DND-41 (cell line): ENCODE data around the gene LPCAT3.

Experiments
- ATAC-seq: fragments of 200-7000 bp; cut with Tn5 transposase; 3 replicates; pipeline ENCODE4 v1.9.1; 2021; ENCODE audit warnings: low read depth; ENCODE audit not compliant: insufficient read depth
- DNase-seq: peaks from one replicate; pipeline ENCODE4 v3.0.0-alpha.2; 2020
- H2AFZ ChIP-seq: 2 replicates; pipeline ENCODE4 v1.6.0; 2012; ENCODE audit warnings: low read depth, low read length
- H3K27ac ChIP-seq: 2 replicates; pipeline ENCODE4 v1.5.1; 2012; ENCODE audit warnings: low read length, inconsistent platforms
- H3K27me3 ChIP-seq: fragments of 200-600 bp; sonication (generic); 2 replicates; pipeline ENCODE4 v1.6.0; 2012; ENCODE audit warnings: low read length, mild to moderate bottlenecking, inconsistent platforms; ENCODE audit not compliant: insufficient read depth, poor library complexity
- H3K36me3 ChIP-seq: 2 replicates; pipeline ENCODE4 v1.5.1; 2012; ENCODE audit warnings: low read length, inconsistent platforms; ENCODE audit not compliant: insufficient read depth
- H3K4me1 ChIP-seq: 2 replicates; pipeline ENCODE4 v1.5.1; 2012; ENCODE audit warnings: mild to moderate bottlenecking, low read length; ENCODE audit not compliant: insufficient read depth
- H3K4me2 ChIP-seq: 2 replicates; pipeline ENCODE4 v1.6.0; 2012; ENCODE audit warnings: mild to moderate bottlenecking, moderate library complexity, low read length, inconsistent platforms; ENCODE audit not compliant: insufficient read depth
- H3K4me3 ChIP-seq, 2 experiments: fragments of 200-600 bp in 1 of 2; shearing (Covaris generic) in 1 of 2; 2 replicates each; pipeline ENCODE4 v1.5.1; 2012 to 2016; ENCODE audit warnings: inconsistent platforms in 2 of 2, low read length in 2 of 2, mild to moderate bottlenecking in 2 of 2, low read depth in 1 of 2, moderate library complexity in 1 of 2
- H3K79me2 ChIP-seq: 2 replicates; pipeline ENCODE4 v1.6.0; 2012; ENCODE audit warnings: low read length, inconsistent platforms; ENCODE audit not compliant: insufficient read depth
- H3K9ac ChIP-seq: 2 replicates; pipeline ENCODE4 v1.6.0; 2012; ENCODE audit warnings: low read depth, mild to moderate bottlenecking, inconsistent platforms, low read length, moderate library complexity
- H3K9me3 ChIP-seq: 2 replicates; pipeline ENCODE4 v1.5.1; 2012; ENCODE audit warnings: low read length, moderate library complexity, mild to moderate bottlenecking, inconsistent platforms; ENCODE audit not compliant: insufficient read depth, severe bottlenecking
- H4K20me1 ChIP-seq: 2 replicates; pipeline ENCODE4 v1.6.0; 2012; ENCODE audit warnings: low read length; ENCODE audit not compliant: insufficient read depth
- EZH2 ChIP-seq: IDR thresholded peaks from 3 replicates; pipeline ENCODE4 v1.6.1; 2012; ENCODE audit warnings: borderline replicate concordance, low read depth, mild to moderate bottlenecking, moderate library complexity, low read length, inconsistent platforms; ENCODE audit not compliant: severe bottlenecking
- TF ChIP-seq, protein P1 (sequence below): IDR thresholded peaks from 2 replicates; pipeline ENCODE4 v1.5.1; 2012; ENCODE audit warnings: borderline replicate concordance, low read length, moderate library complexity, mild to moderate bottlenecking; ENCODE audit not compliant: poor library complexity, severe bottlenecking; ENCODE audit errors: extremely low read depth

The LPCAT3 gene

GRCh38 chr12:6996040-6996441 lies 22.2 kb downstream of the LPCAT3 start:
- no peak for DNase-seq
- no peak overlapping the region for H3K4me2 ChIP-seq

GRCh38 chr12:6987956-6988553 lies 30.2 kb downstream of the LPCAT3 start:
- ATAC-seq (no peak), DNase-seq (no peak)
- Histone ChIP-seq H3K4me1 (no peaks in the 10 kb centered on the region), H3K4me2 (no peak overlapping the region), H3K79me2 (no peaks in the 10 kb centered on the region), H3K9ac (no peak overlapping the region), H3K9me3 (no peaks in the 10 kb centered on the region), H3K27me3 (no peaks in the 10 kb centered on the region), H2AFZ (no peak overlapping the region), H3K36me3 (peaks cover 32% of the 10 kb centered on the region), H3K4me3 (no peak overlapping the region), H3K27ac (no peak overlapping the region), H4K20me1 (no peaks in the 10 kb centered on the region)
- no peak for TF ChIP-seq EZH2
- TF ChIP-seq, protein P1, sequence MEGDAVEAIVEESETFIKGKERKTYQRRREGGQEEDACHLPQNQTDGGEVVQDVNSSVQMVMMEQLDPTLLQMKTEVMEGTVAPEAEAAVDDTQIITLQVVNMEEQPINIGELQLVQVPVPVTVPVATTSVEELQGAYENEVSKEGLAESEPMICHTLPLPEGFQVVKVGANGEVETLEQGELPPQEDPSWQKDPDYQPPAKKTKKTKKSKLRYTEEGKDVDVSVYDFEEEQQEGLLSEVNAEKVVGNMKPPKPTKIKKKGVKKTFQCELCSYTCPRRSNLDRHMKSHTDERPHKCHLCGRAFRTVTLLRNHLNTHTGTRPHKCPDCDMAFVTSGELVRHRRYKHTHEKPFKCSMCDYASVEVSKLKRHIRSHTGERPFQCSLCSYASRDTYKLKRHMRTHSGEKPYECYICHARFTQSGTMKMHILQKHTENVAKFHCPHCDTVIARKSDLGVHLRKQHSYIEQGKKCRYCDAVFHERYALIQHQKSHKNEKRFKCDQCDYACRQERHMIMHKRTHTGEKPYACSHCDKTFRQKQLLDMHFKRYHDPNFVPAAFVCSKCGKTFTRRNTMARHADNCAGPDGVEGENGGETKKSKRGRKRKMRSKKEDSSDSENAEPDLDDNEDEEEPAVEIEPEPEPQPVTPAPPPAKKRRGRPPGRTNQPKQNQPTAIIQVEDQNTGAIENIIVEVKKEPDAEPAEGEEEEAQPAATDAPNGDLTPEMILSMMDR = no peak

More at GRCh38 chr12:6996040-6996441, 22.2 kb downstream of the LPCAT3 start:
- no peak for ATAC-seq
- H3K27ac ChIP-seq = no peak overlapping the region
- no peaks in the 10 kb centered on the region for H3K79me2 ChIP-seq
- TF ChIP-seq, protein P1 = no peak
- no peak for TF ChIP-seq EZH2
- no peak overlapping the region for H2AFZ ChIP-seq
- H3K9ac ChIP-seq = no peak overlapping the region
- H4K20me1 ChIP-seq = no peaks in the 10 kb centered on the region
- H3K9me3 ChIP-seq = no peaks in the 10 kb centered on the region
- no peak overlapping the region for H3K4me3 ChIP-seq
- H3K27me3 ChIP-seq = no peaks in the 10 kb centered on the region
- H3K36me3 ChIP-seq = peaks cover 33% of the 10 kb centered on the region
- no peaks in the 10 kb centered on the region for H3K4me1 ChIP-seq

- H3K4me2 ChIP-seq = no peak overlapping the region
- H3K9ac ChIP-seq = no peak overlapping the region
- H3K4me1 ChIP-seq = no peaks in the 10 kb centered on the region
- no peaks in the 10 kb centered on the region for H3K9me3 ChIP-seq
- DNase-seq (no peak), ATAC-seq (no peak)
- H3K36me3 ChIP-seq = peaks cover 66% of the 10 kb centered on the region
- H2AFZ ChIP-seq = no peak overlapping the region
- H3K27me3 ChIP-seq = no peaks in the 10 kb centered on the region
- no peak overlapping the region for H3K4me3 ChIP-seq
- H3K27ac ChIP-seq = no peak overlapping the region
- H4K20me1 ChIP-seq = no peaks in the 10 kb centered on the region
- TF ChIP-seq, protein P1 = no peak
- no peak for TF ChIP-seq EZH2
- no peaks in the 10 kb centered on the region for H3K79me2 ChIP-seq
Observed at GRCh38 chr12:6982532-6982931, 35.7 kb downstream of the LPCAT3 start.
